GM12878 (cell line): ENCODE measurements around the gene SSBP4. TPM values are rescaled to one million over a fixed set of nuclear protein-coding genes. Genes with fewer than 3 reads are reported as not detected.

ENCODE experiments used
- ATAC-seq: fragments of 200-7000 bp; cut with Tn5 transposase; 3 replicates; pipeline ENCODE4 v1.9.1; 2020; ENCODE audit warnings: mild to moderate bottlenecking, moderate library complexity
- BruUV-seq: library from RNA; stranded (reverse); fragments of 400-500 nt; replicated peaks from 2 replicates; lab custom pipeline; 2021; lab: Mats Ljungman, UMichigan
- CTCF ChIA-PET: fragments of 300-600 bp; sonication (Branson Sonifier 250); formaldehyde crosslinking; extraction: SDS; loops from one replicate; lab custom pipeline; 2021; ENCODE audit warnings: inconsistent platforms; lab: Yijun Ruan, JAX
- POLR2A ChIA-PET: fragments of 350-600 bp; formaldehyde crosslinking; extraction: SDS; loops from one replicate; lab custom pipeline; 2021; ENCODE audit warnings: inconsistent platforms; lab: Charles Lee
- RAD21 ChIA-PET: fragments of 300-600 bp; sonication (Branson Sonifier 250); formaldehyde crosslinking; loops from one replicate; lab custom pipeline; 2023; ENCODE audit warnings: antibody characterized with exemption; ENCODE audit not compliant: unreplicated experiment; lab: Charles Lee
- SMC1A ChIA-PET: fragments of 300-600 bp; sonication (Branson Sonifier 250); formaldehyde crosslinking; loops from one replicate; lab custom pipeline; 2023; ENCODE audit not compliant: unreplicated experiment, uncharacterized antibody; lab: Charles Lee
- DNase-seq: peaks from one replicate; pipeline ENCODE4 v3.0.0-alpha.2; 2011; ENCODE audit warnings: low read depth, low spot score
- FAIRE-seq: peaks from 3 replicates; lab custom pipeline; 2011; peaks lifted over from hg19 to GRCh38; lab: Jason Lieb, UNC
- H2AFZ ChIP-seq: 2 replicates; pipeline ENCODE4 v1.6.0; 2011; ENCODE audit warnings: low read depth, low read length, control low read depth; ENCODE audit not compliant: control insufficient read depth
- H3K27ac ChIP-seq: 2 replicates; pipeline ENCODE4 v1.5.1; 2011; ENCODE audit warnings: control low read depth; ENCODE audit not compliant: control insufficient read depth, insufficient read depth
- H3K27me3 ChIP-seq, 2 experiments: replicated peaks in 1 of 2; 2 replicates each; pipeline versions ENCODE4 v1.6.0 to v1.6.1; 2011; ENCODE audit warnings: low read length in 1 of 2; ENCODE audit not compliant: control insufficient read depth in 2 of 2, insufficient read depth in 2 of 2
- H3K36me3 ChIP-seq, 2 experiments: 2 replicates each; pipeline ENCODE4 v1.5.1; 2011; ENCODE audit warnings: low read length in 1 of 2; ENCODE audit not compliant: control insufficient read depth in 2 of 2, insufficient read depth in 2 of 2
- H3K4me1 ChIP-seq: 2 replicates; pipeline ENCODE4 v1.6.1; 2011; ENCODE audit warnings: mild to moderate bottlenecking, low read length, moderate library complexity, mixed read lengths; ENCODE audit not compliant: control insufficient read depth, insufficient read depth
- H3K4me2 ChIP-seq: 2 replicates; pipeline ENCODE4 v1.6.0; 2011; ENCODE audit warnings: control low read depth; ENCODE audit not compliant: control insufficient read depth, insufficient read depth
- H3K4me3 ChIP-seq: fragments of 200-600 bp; sonication (generic); 2 replicates; pipeline ENCODE4 v1.5.1; 2016
- H3K79me2 ChIP-seq: 2 replicates; pipeline ENCODE4 v1.6.0; 2011; ENCODE audit warnings: low read length; ENCODE audit not compliant: control insufficient read depth, insufficient read depth
- H3K9ac ChIP-seq: 2 replicates; pipeline ENCODE4 v1.8.0; 2011; ENCODE audit warnings: low read length, control low read depth, mixed read lengths; ENCODE audit not compliant: control insufficient read depth, insufficient read depth
- H3K9me3 ChIP-seq: replicated peaks from 3 replicates; pipeline ENCODE4 v1.5.1; 2011; ENCODE audit warnings: mild to moderate bottlenecking, low read length; ENCODE audit not compliant: control insufficient read depth, insufficient read depth
- H4K20me1 ChIP-seq: 2 replicates; pipeline ENCODE4 v1.6.0; 2011; ENCODE audit not compliant: control insufficient read depth, insufficient read depth
- MLLT1 ChIP-seq: fragments of 450-650 bp; IDR thresholded peaks from 2 replicates; pipeline ENCODE4 v1.6.1; 2016; ENCODE audit warnings: mild to moderate bottlenecking
- PKNOX1 ChIP-seq: fragments of 450-650 bp; IDR thresholded peaks from 2 replicates; pipeline ENCODE4 v1.6.1; 2016; ENCODE audit warnings: mild to moderate bottlenecking
- RUNX3 ChIP-seq: IDR thresholded peaks from 2 replicates; pipeline ENCODE4 v1.6.1; 2012; ENCODE audit warnings: low read length, inconsistent platforms
- ZNF592 ChIP-seq: fragments of 450-650 bp; IDR thresholded peaks from 2 replicates; pipeline ENCODE4 v1.6.1; 2017; ENCODE audit warnings: mild to moderate bottlenecking, moderate library complexity
- WGBS: methylation state at CpG from one replicate; pipeline ENCODE4 v1.1.6; 2016; ENCODE audit warnings: low lambda C conversion rate; ENCODE audit not compliant: insufficient replicate concordance, insufficient coverage; ENCODE audit errors: missing lambda C conversion rate; 5-methylcytosine and 5-hydroxymethylcytosine counted together
- in situ Hi-C: fragments of 300-500 bp; cut with MboI; formaldehyde crosslinking; loops from 9 replicates; pipeline ENCODE4 v1.14.3; 2018; ENCODE audit warnings: mixed read lengths
- intact Hi-C: fragments of 100-400 bp; cut with micrococcal nuclease; formaldehyde crosslinking; loops from one replicate; pipeline ENCODE4 v1.14.2; 2022; ENCODE audit not compliant: unreplicated experiment
- polyA plus RNA-seq, 11 experiments: library from polyadenylated mRNA; depleted of rRNA in 4 of 11; unstranded in 6 of 11; stranded (reverse) in 5 of 11; fragments of >200 nt; fragmentation: Nextera tagmentation in 4 of 11; fragmentation: Illumina TruSeq in 1 of 11; extraction: Ambion mirVana in 4 of 11; extraction: Trizol in 1 of 11; gene quantifications; 1 replicate in 1 of 11; 2 replicates in 10 of 11; pipeline versions ENCODE4 v1.2.1 to v1.2.3, GENCODE V29; 2011 to 2016; ENCODE audit warnings: inconsistent platforms in 2 of 11, missing spikeins in 2 of 11, low read depth in 1 of 11
- total RNA-seq, 4 experiments: library from RNA; depleted of rRNA in 3 of 4; stranded (reverse); fragments of >200 nt in 3 of 4; fragmentation: Illumina TruSeq in 1 of 4; extraction: Trizol in 1 of 4; gene quantifications; 2 replicates each; pipeline versions ENCODE4 v1.2.1 to v1.2.3, GENCODE V29; 2013 to 2021

SSBP4 gene
- total and polyA plus RNA-seq, 10 of the 15 experiments (the other 5 are each of a cell fraction or from before 2014, with no cell fraction given): 0.37 to 150 (median 38.9) TPM

GRCh38 chr19:18396471-18397241 is 22.5 kb upstream of the SSBP4 start:
- no peak overlapping the region for H3K27ac ChIP-seq
- FAIRE-seq: peak; percentile 31
- H2AFZ ChIP-seq: no peak overlapping the region; the same call in 1 of the 2 replicates
- no peak for ATAC-seq
- CTCF ChIA-PET: interaction anchor here (1.2 to 1.5 kb wide), 4 partner anchors 9 to 117 kb away, joined by 3 to 4 read pairs (median 4); partner anchors contain the start of gene GDF15
- H3K4me3 ChIP-seq: peak overlapping the region; percentile 79
- peaks cover 32% of the 10 kb centered on the region for H3K4me1 ChIP-seq
- H3K36me3 ChIP-seq: no peaks in the 10 kb centered on the region
- in situ Hi-C loops: no loop called here
- intact Hi-C loops: no loop called here
- no peak for DNase-seq
- H3K9me3 ChIP-seq: no peaks in the 10 kb centered on the region
- TF ChIP-seq PKNOX1 (no peak), RUNX3 (peak; percentile 6; the same call in 1 of the 2 replicates), MLLT1 (peak; percentile 77; the same call in 1 of the 2 replicates), ZNF592 (no peak)
- RAD21 ChIA-PET: no interaction called here
- no TSS peak for BruUV-seq
- SMC1A ChIA-PET: interaction anchor here (1.3 kb wide), 1 partner anchor 118 kb away, joined by 3 read pairs; no protein-coding TSS in a partner anchor
- no peaks in the 10 kb centered on the region for H3K79me2 ChIP-seq
- H3K9ac ChIP-seq: 0 out of 2 replicates have a peak overlapping the region, but pooled peaks have one; percentile 19
- POLR2A ChIA-PET: interaction anchor here (0.5 to 1.8 kb wide), 3 partner anchors 8 to 593 kb away, joined by 3 to 6 read pairs (median 3); no protein-coding TSS in a partner anchor
- H4K20me1 ChIP-seq: no peaks in the 10 kb centered on the region
- no peaks in the 10 kb centered on the region for H3K27me3 ChIP-seq
- WGBS: 72% methylated on average over 37 of the region's 37 CpGs
- peak overlapping the region; percentile 79 for H3K4me2 ChIP-seq
